IMR-90 (cell line): ENCODE data around the gene TMEM213. TPM values are rescaled to one million over a fixed set of nuclear protein-coding genes. Genes with fewer than 3 reads are reported as not detected.

Experiments
- ATAC-seq: fragments of 200-7000 bp; cut with Tn5 transposase; 2 replicates; pipeline ENCODE4 v1.9.1; 2020; ENCODE audit warnings: low read depth, mild to moderate bottlenecking, moderate library complexity
- BruUV-seq: library from RNA; stranded (reverse); fragments of 400-500 nt; replicated peaks from 2 replicates; lab custom pipeline; 2021; lab: Mats Ljungman, UMichigan
- CTCF ChIA-PET: fragments of 300-600 bp; formaldehyde crosslinking; extraction: SDS; loops from one replicate; lab custom pipeline; 2021; ENCODE audit warnings: antibody characterized with exemption; lab: Yijun Ruan, JAX
- POLR2A ChIA-PET: fragments of 300-600 bp; sonication (Branson Sonifier 250); formaldehyde crosslinking; loops from one replicate; lab custom pipeline; 2022; ENCODE audit warnings: antibody characterized with exemption; ENCODE audit not compliant: unreplicated experiment; lab: Charles Lee
- DNase-seq: peaks from one replicate; pipeline ENCODE4 v3.0.0; 2013
- H2AFZ ChIP-seq: replicated peaks from 2 replicates; pipeline ENCODE3; 2013; ENCODE audit warnings: low read length, mild to moderate bottlenecking; ENCODE audit not compliant: poor library complexity
- H2AK5ac ChIP-seq: 2 replicates; pipeline ENCODE4 v1.6.1; 2013; ENCODE audit warnings: low read depth, low read length, inconsistent platforms
- H2AK9ac ChIP-seq: replicated peaks from 2 replicates; pipeline ENCODE3; 2013; ENCODE audit warnings: mild to moderate bottlenecking, low read depth, low read length, moderate library complexity; ENCODE audit not compliant: poor library complexity
- H2BK120ac ChIP-seq: 2 replicates; pipeline ENCODE4 v1.6.1; 2013; ENCODE audit warnings: low read depth, low read length, inconsistent platforms
- H2BK15ac ChIP-seq: 3 replicates; pipeline ENCODE4 v1.6.1; 2013; ENCODE audit warnings: low read depth, low read length, inconsistent platforms
- H2BK20ac ChIP-seq: 2 replicates; pipeline ENCODE4 v1.6.1; 2013; ENCODE audit warnings: low read depth, mild to moderate bottlenecking, inconsistent platforms, low read length, moderate library complexity
- H2BK5ac ChIP-seq: 2 replicates; pipeline ENCODE4 v1.6.1; 2013; ENCODE audit warnings: mild to moderate bottlenecking, low read depth, low read length, inconsistent platforms; ENCODE audit not compliant: poor library complexity, severe bottlenecking
- H3K14ac ChIP-seq: replicated peaks from 2 replicates; pipeline ENCODE4 v1.6.1; 2013; ENCODE audit warnings: low read depth, low read length, inconsistent platforms
- H3K18ac ChIP-seq: 2 replicates; pipeline ENCODE4 v1.6.1; 2013; ENCODE audit warnings: low read depth, low read length, control low read depth
- H3K23ac ChIP-seq: 2 replicates; pipeline ENCODE4 v1.6.1; 2013; ENCODE audit warnings: low read depth, low read length, inconsistent platforms
- H3K27ac ChIP-seq: 2 replicates; pipeline ENCODE4 v1.5.1; 2013; ENCODE audit warnings: mild to moderate bottlenecking, control low read depth, low read length; ENCODE audit not compliant: insufficient read depth
- H3K27me3 ChIP-seq: 2 replicates; pipeline ENCODE4 v1.6.1; 2013; ENCODE audit warnings: low read length; ENCODE audit not compliant: control insufficient read depth, insufficient read depth
- H3K36me3 ChIP-seq: 2 replicates; pipeline ENCODE4 v1.6.1; 2013; ENCODE audit warnings: low read length, mixed read lengths; ENCODE audit not compliant: control insufficient read depth, insufficient read depth
- H3K4ac ChIP-seq: 2 replicates; pipeline ENCODE4 v1.6.1; 2013; ENCODE audit warnings: low read depth, low read length, inconsistent platforms
- H3K4me1 ChIP-seq: 2 replicates; pipeline ENCODE4 v1.6.1; 2013; ENCODE audit warnings: low read length, mixed read lengths; ENCODE audit not compliant: control insufficient read depth, insufficient read depth
- H3K4me2 ChIP-seq: 2 replicates; pipeline ENCODE4 v1.6.1; 2013; ENCODE audit warnings: low read depth, mild to moderate bottlenecking, control low read depth, low read length, moderate library complexity
- H3K4me3 ChIP-seq: 2 replicates; pipeline ENCODE4 v1.5.1; 2013; ENCODE audit warnings: low read depth, mild to moderate bottlenecking, control low read depth, low read length, moderate library complexity; ENCODE audit not compliant: insufficient read depth
- H3K56ac ChIP-seq: 2 replicates; pipeline ENCODE4 v1.6.1; 2013; ENCODE audit warnings: low read length, inconsistent platforms; ENCODE audit not compliant: insufficient read depth; ENCODE audit errors: extremely low read depth
- H3K79me1 ChIP-seq, 2 experiments: 2 replicates each; pipeline ENCODE4 v1.6.1; 2013; ENCODE audit warnings: low read length in 2 of 2, inconsistent platforms in 1 of 2, low read depth in 1 of 2
- H3K9ac ChIP-seq: 2 replicates; pipeline ENCODE4 v1.6.1; 2013; ENCODE audit warnings: low read depth, low read length, control low read depth
- H3K9me1 ChIP-seq: 2 replicates; pipeline ENCODE4 v1.6.1; 2013; ENCODE audit warnings: low read length, inconsistent platforms; ENCODE audit not compliant: insufficient read depth
- H3K9me3 ChIP-seq: 2 replicates; pipeline ENCODE4 v1.6.1; 2013; ENCODE audit warnings: low read length; ENCODE audit not compliant: control insufficient read depth, insufficient read depth
- H4K20me1 ChIP-seq: 2 replicates; pipeline ENCODE4 v1.6.1; 2013; ENCODE audit warnings: low read length, inconsistent platforms; ENCODE audit not compliant: insufficient read depth
- H4K5ac ChIP-seq: 2 replicates; pipeline ENCODE4 v1.6.1; 2013; ENCODE audit warnings: mild to moderate bottlenecking, low read depth, low read length, control low read depth
- H4K8ac ChIP-seq, 2 experiments: 2 replicates each; pipeline ENCODE4 v1.6.1; 2013; ENCODE audit warnings: low read depth in 2 of 2, low read length in 2 of 2, control low read depth in 1 of 2, inconsistent platforms in 1 of 2
- H4K91ac ChIP-seq: 2 replicates; pipeline ENCODE4 v1.6.1; 2013; ENCODE audit warnings: low read depth, low read length, inconsistent platforms; ENCODE audit not compliant: insufficient read depth
- CHD1 ChIP-seq: IDR thresholded peaks from 2 replicates; pipeline ENCODE4 v1.6.1; 2012; ENCODE audit warnings: low read depth, low read length, improper control_type of control experiment
- MAFK ChIP-seq: IDR thresholded peaks from 2 replicates; pipeline ENCODE4 v1.6.1; 2012; ENCODE audit warnings: low read depth, low read length, improper control_type of control experiment
- WGBS, 2 experiments: methylation state at CpG; one replicate each; pipeline versions ENCODE4 v1.1.5 to v1.1.7; 2013; ENCODE audit warnings: missing lambda C conversion rate in 2 of 2; ENCODE audit not compliant: insufficient read length in 1 of 2; ENCODE audit errors: extremely low coverage in 2 of 2; 5-methylcytosine and 5-hydroxymethylcytosine counted together
- dilution Hi-C: fragments of 300-500 bp; cut with HindIII; formaldehyde crosslinking; loops from one replicate; pipeline ENCODE4 v1.14.3; 2018; ENCODE audit warnings: low sequenced_read_pairs; ENCODE audit not compliant: unreplicated experiment
- in situ Hi-C: fragments of 300-500 bp; cut with MboI; formaldehyde crosslinking; loops from 3 replicates; pipeline ENCODE4 v1.14.3; 2019; ENCODE audit warnings: low sequenced_read_pairs, inconsistent platforms, mixed read lengths
- intact Hi-C: fragments of 100-400 bp; cut with micrococcal nuclease; formaldehyde crosslinking; loops from 2 replicates; pipeline ENCODE4 v1.10.0; 2022
- polyA plus RNA-seq, 3 experiments: library from polyadenylated mRNA; depleted of rRNA; stranded (reverse); fragments of >200 nt; gene quantifications; 2 replicates each; pipeline ENCODE4 v1.2.3, GENCODE V29; 2012; ENCODE audit warnings: low replicate concordance in 1 of 3
- total RNA-seq: library from RNA; depleted of rRNA; stranded (reverse); fragments of >200 nt; gene quantifications from 2 replicates; pipeline ENCODE4 v1.2.3, GENCODE V29; 2012

TMEM213 gene
- total and polyA plus RNA-seq, 2 of the 4 experiments (the other 2 are of a cell fraction), result not detected

DNA sequence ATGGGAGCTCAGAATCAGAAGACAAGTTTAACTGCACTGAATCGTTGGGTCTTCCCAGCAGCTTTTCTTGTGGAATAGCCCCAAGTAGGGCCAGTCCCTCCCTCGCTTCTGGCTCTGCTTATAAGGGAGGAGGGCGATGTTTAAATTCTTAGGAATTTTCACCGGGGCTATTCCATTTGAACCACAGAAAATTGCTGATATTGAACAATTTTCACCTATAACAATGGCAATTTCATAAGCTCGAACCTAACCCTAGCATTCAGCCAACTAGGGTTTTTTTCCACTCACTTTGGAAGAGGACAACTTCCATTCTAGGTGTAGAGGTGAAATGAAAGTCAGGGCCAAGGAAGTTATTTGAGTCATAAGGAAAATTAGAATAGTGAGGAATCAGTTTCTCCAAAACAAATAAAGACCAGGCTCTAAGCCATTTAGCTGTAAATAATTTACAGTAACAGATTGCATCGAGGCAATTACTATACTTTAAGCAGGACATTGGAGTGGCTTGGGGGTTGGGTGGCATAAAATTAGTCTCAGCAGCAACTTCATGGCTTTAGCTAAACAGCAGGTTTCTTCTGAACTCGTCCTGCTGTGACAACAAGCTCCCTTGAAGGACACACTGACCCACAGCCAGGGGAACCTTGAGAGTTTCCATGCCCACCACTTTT, 1.7 kb downstream of the TMEM213 start:
- dilution Hi-C loops (no loop called here), in situ Hi-C loops (no loop called here), intact Hi-C loops (no loop called here)
- Histone ChIP-seq H3K9ac (no peak overlapping the region), H3K9me1 (no peaks in the 10 kb centered on the region; the same call in 1 of the 2 replicates), H2BK120ac (no peak overlapping the region), H3K18ac (no peak overlapping the region), H3K4me1 (no peaks in the 10 kb centered on the region), H3K4me3 (no peak overlapping the region), H2BK15ac (no peak overlapping the region), H2BK20ac (no peak overlapping the region), H3K27me3 (no peaks in the 10 kb centered on the region), H2BK5ac (no peak overlapping the region), H3K9me3 (no peaks in the 10 kb centered on the region), H2AK9ac (no peak overlapping the region), H3K27ac (no peak overlapping the region), H2AK5ac (no peak overlapping the region), H2AFZ (no peak overlapping the region), H3K23ac (no peak overlapping the region), H3K56ac (no peak overlapping the region), H3K79me1 (no peaks in the 10 kb centered on the region), H4K91ac (no peak overlapping the region), H3K14ac (no peak overlapping the region), H3K4ac (no peak overlapping the region), H4K5ac (no peak overlapping the region), H3K4me2 (no peak overlapping the region), H3K36me3 (no peaks in the 10 kb centered on the region), H4K20me1 (no peaks in the 10 kb centered on the region), H4K8ac (no peak overlapping the region)
- no TSS peak for BruUV-seq
- TF ChIP-seq CHD1 (no peak), MAFK (peak; percentile 12; the same call in 1 of the 2 replicates)
- no peak for ATAC-seq
- POLR2A ChIA-PET, result no interaction called here
- CTCF ChIA-PET, result interaction anchor here (0.7 kb wide), 1 partner anchor 110 kb away, joined by 3 read pairs; no protein-coding TSS in a partner anchor
- DNase-seq, result no peak
- WGBS, 2 experiments, result 0% methylated on average over 1 of the region's 7 CpGs; no CpG with 5 or more reads in 1 of the 2 experiments
